ENCODE results near the gene ABCC1. TPM values are rescaled to one million over a fixed set of nuclear protein-coding genes. Genes with fewer than 3 reads are reported as not detected.
"Not testable (repeated sequence)": the region's sequence is repeated elsewhere in the genome, so short reads cannot be mapped to it uniquely, and the experiment has no call there.

ABCC1 gene
- total and polyA plus RNA-seq, 4 donors = 12.4 to 41.5 (median 31.3) TPM

DNA sequence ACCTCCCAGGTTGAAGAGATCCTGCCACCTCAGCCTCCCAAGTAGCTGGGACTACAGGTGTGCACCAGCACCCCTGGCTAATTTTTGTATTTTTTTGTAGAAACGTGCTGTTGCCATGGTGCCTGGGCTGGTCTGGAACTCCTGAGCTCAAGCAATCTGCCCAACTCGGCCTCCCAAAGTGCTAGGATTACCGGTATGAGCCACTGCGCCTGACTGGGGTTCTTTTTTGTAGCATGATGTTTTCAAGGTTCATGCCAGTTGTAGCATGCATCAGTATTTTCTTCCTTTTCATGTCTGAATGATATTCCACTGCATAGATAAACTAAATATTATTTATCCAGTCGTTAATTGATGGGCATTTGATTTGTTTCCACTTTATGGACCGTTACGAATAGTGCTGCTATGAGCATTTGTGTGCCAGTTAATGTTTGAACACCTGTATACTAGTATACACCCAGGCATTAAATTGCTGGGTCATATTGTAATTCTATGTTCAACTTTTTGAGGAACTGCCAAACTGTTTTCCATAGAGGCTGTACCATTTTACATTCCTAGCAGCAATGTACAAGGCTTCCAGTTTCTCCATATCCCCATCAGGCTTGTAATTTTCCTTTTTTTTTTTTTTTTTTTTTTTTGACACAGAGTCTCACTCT is 36.2 kb upstream of the ABCC1 start:
- DNase-seq = no peak

DNA sequence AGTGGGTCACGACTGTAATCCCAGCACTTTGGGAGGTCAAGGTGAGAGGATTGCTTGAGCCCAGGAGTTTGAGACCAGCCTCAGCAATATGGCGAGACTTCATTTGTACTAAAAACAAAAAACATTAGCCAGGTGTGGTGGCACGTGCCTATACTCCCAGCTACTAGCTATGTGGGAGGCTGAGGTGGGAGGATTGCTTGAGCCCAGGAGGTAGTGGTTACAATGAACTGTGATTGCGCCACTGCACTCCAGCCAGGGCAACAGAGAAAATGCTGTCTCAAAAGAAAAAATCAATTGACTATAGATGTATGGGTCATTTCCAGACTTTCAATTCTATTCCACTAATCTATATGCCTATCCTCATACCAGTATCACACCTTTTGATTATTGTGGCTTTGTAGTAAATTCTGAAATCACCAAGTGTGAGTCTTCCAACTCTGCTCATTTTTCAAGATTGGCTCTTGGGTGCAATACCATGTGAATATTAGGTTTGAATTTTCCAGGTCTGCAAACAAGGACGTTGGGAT is 33.8 kb upstream of the ABCC1 start:
- 84 to 95% methylated on average over 5 of the region's 5 CpGs for WGBS, 2 donors
- Histone ChIP-seq H3K27ac (ENCODE audit: low read depth in 1 of 2, low read length in 1 of 2) (no peak overlapping the region), H3K27me3 (ENCODE audit: control insufficient read depth in 3 of 3, insufficient read depth in 3 of 3, low read length in 2 of 3) (no peaks in the 10 kb centered on the region), H3K9ac (ENCODE audit: insufficient read depth in 1 of 2, low read length in 2 of 2) (no peak overlapping the region), H3K4me3 (no peak overlapping the region), H3K4me1 (ENCODE audit: control insufficient read depth in 5 of 5, insufficient read depth in 5 of 5, low read length in 5 of 5) (no peaks in the 10 kb centered on the region), H3K36me3 (ENCODE audit: control insufficient read depth in 4 of 4, insufficient read depth in 4 of 4, low read length in 4 of 4) (no peaks in the 10 kb centered on the region), H3K9me3 (ENCODE audit: control insufficient read depth in 4 of 4, insufficient read depth in 3 of 4, low read length in 3 of 4) (no peaks in the 10 kb centered on the region)
- ATAC-seq (ENCODE audit: insufficient read depth, low FRiP score) (no peak), DNase-seq (no peak)
- TF ChIP-seq, protein P1, sequence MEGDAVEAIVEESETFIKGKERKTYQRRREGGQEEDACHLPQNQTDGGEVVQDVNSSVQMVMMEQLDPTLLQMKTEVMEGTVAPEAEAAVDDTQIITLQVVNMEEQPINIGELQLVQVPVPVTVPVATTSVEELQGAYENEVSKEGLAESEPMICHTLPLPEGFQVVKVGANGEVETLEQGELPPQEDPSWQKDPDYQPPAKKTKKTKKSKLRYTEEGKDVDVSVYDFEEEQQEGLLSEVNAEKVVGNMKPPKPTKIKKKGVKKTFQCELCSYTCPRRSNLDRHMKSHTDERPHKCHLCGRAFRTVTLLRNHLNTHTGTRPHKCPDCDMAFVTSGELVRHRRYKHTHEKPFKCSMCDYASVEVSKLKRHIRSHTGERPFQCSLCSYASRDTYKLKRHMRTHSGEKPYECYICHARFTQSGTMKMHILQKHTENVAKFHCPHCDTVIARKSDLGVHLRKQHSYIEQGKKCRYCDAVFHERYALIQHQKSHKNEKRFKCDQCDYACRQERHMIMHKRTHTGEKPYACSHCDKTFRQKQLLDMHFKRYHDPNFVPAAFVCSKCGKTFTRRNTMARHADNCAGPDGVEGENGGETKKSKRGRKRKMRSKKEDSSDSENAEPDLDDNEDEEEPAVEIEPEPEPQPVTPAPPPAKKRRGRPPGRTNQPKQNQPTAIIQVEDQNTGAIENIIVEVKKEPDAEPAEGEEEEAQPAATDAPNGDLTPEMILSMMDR (IDR thresholded peaks at IDR 0.05; ENCODE audit: control extremely low read depth, extremely low read depth) = no peak

More for the DNA sequence above, 36.2 kb upstream of the ABCC1 start:
- H3K27ac ChIP-seq (ENCODE audit: low read depth in 1 of 2, low read length in 1 of 2) = no peak overlapping the region
- no peaks in the 10 kb centered on the region for H3K36me3 ChIP-seq (ENCODE audit: control insufficient read depth in 4 of 4, insufficient read depth in 4 of 4, low read length in 4 of 4)
- no peaks in the 10 kb centered on the region for H3K4me1 ChIP-seq (ENCODE audit: control insufficient read depth in 5 of 5, insufficient read depth in 5 of 5, low read length in 5 of 5)
- TF ChIP-seq, protein P1 (IDR thresholded peaks at IDR 0.05; ENCODE audit: control extremely low read depth, extremely low read depth) = no peak
- 78 to 82% methylated on average over 7 of the region's 7 CpGs for whole genome bisulfite sequencing, 2 donors
- no peaks in the 10 kb centered on the region for H3K9me3 ChIP-seq (ENCODE audit: control insufficient read depth in 4 of 4, insufficient read depth in 3 of 4, low read length in 3 of 4)
- no peak overlapping the region for H3K9ac ChIP-seq (ENCODE audit: insufficient read depth in 1 of 2, low read length in 2 of 2)
- no peak for ATAC-seq (ENCODE audit: insufficient read depth, low FRiP score)
- no peaks in the 10 kb centered on the region for H3K27me3 ChIP-seq (ENCODE audit: control insufficient read depth in 3 of 3, insufficient read depth in 3 of 3, low read length in 2 of 3)
- H3K4me3 ChIP-seq = no peak overlapping the region

DNA sequence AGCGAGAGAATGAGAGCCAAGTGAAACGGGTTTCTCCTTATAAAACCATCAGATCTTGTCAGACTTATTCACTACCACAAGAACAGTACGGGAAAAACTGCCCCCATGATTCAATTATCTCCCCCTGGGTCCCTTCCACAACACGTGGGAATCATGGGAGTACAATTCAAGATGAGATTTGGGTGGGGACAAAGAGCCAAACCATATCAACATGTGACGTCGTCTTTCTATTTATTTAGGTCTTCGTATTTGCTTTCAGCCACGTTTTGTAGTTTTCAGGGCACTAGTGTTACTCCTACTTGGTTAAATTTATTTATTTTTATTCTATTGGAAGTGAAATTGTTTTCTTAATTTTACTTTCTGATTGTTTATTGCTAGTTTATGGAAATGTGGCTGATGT is 33.1 kb upstream of the ABCC1 start:
- Histone ChIP-seq H3K9ac (ENCODE audit: insufficient read depth in 1 of 2, low read length in 2 of 2) (no peak overlapping the region), H3K4me3 (no peak overlapping the region), H3K27ac (ENCODE audit: low read depth in 1 of 2, low read length in 1 of 2) (no peak overlapping the region), H3K4me1 (ENCODE audit: control insufficient read depth in 5 of 5, insufficient read depth in 5 of 5, low read length in 5 of 5) (no peaks in the 10 kb centered on the region), H3K36me3 (ENCODE audit: control insufficient read depth in 4 of 4, insufficient read depth in 4 of 4, low read length in 4 of 4) (no peaks in the 10 kb centered on the region), H3K27me3 (ENCODE audit: control insufficient read depth in 3 of 3, insufficient read depth in 3 of 3, low read length in 2 of 3) (no peaks in the 10 kb centered on the region), H3K9me3 (ENCODE audit: control insufficient read depth in 4 of 4, insufficient read depth in 3 of 4, low read length in 3 of 4) (no peaks in the 10 kb centered on the region)
- TF ChIP-seq, protein P1 (IDR thresholded peaks at IDR 0.05; ENCODE audit: control extremely low read depth, extremely low read depth) = no peak
- WGBS, 2 donors = 84 to 93% methylated on average over 8 of the region's 8 CpGs
- ATAC-seq (ENCODE audit: insufficient read depth, low FRiP score) = no peak
- DNase-seq = no peak

DNA sequence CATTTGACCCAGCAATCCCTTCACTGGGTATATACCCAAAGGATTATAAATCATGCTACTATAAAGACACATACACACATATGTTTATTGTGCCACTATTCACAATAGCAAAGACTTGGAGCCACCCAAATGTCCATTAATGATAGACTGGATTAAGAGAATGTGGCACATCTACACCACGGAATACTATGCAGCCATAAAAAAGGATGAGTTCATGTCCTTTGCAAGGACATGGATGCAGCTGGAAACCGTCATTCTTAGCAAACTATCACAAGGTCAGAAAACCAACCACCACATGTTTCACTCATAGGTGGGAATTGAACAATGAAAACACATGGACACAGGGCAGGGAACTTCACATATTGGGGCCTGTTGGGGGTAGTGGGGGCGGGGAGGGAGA is 31.1 kb upstream of the ABCC1 start:
- not testable (repeated sequence) for ATAC-seq (ENCODE audit: insufficient read depth, low FRiP score); H3K4me3 ChIP-seq; DNase-seq; H3K27me3 ChIP-seq (ENCODE audit: control insufficient read depth in 3 of 3, insufficient read depth in 3 of 3, low read length in 2 of 3); H3K27ac ChIP-seq (ENCODE audit: low read depth in 1 of 2, low read length in 1 of 2); H3K36me3 ChIP-seq (ENCODE audit: control insufficient read depth in 4 of 4, insufficient read depth in 4 of 4, low read length in 4 of 4); H3K9ac ChIP-seq (ENCODE audit: insufficient read depth in 1 of 2, low read length in 2 of 2); H3K4me1 ChIP-seq (ENCODE audit: control insufficient read depth in 5 of 5, insufficient read depth in 5 of 5, low read length in 5 of 5); H3K9me3 ChIP-seq (ENCODE audit: control insufficient read depth in 4 of 4, insufficient read depth in 3 of 4, low read length in 3 of 4)
- 85 to 90% methylated on average over 3 of the region's 3 CpGs for WGBS, 2 donors

Data from lung (tissue), 12 donors.